22Rv1 (cell line): ENCODE results near the gene ARHGAP10.

Source experiments
- H3K27ac ChIP-seq: fragments of 450-650 bp; 2 replicates; pipeline ENCODE4 v1.5.1; 2017
- CTCF ChIP-seq: fragments of 450-650 bp; IDR thresholded peaks from 2 replicates; pipeline ENCODE4 v1.5.1; 2017; ENCODE audit warnings: mild to moderate bottlenecking
- ZFX ChIP-seq: fragments of 450-650 bp; IDR thresholded peaks from 2 replicates; pipeline ENCODE4 v1.6.1; 2017; ENCODE audit warnings: antibody characterized with exemption, borderline replicate concordance

The ARHGAP10 gene

GRCh38 chr4:147981305-147981704 is 249.4 kb downstream of the ARHGAP10 start:
- H3K27ac ChIP-seq = no peak overlapping the region
- TF ChIP-seq ZFX = no peak
- TF ChIP-seq CTCF = no peak

DNA sequence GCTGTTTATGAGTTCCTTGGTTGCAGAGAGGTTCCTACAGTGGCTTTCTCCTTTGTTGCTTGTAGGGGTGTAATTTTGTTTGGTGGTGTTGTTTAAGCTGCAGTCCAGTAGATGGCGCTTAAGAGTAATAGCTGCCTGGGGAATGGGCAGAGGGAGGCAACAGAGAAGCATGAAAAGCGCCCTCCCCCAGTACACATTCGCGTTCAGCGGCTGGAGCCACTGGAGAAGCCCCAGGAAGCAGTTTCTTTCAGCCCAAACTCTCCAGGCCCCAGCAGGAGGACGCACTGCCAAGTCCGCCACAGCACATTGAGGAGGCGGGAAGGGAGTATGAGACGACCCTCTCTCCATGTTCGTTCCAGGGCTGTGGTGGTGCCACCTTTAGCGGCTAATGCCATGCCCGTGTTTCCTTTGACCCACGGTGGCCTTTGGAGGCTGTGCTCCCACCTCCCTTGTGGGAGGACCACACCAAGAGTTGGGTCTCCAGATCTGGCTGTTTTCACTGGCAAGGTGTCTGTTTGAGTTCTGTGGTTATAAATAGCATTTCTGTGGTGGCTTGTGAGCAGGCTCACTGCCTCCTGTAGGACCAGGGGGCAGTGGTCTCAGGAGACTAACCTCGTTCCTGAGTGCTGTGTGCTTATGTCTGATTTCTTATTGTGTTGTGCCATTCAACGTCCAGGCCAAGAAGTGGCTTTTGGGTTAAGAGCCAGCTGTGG is 252.3 kb downstream of the ARHGAP10 start:
- TF ChIP-seq ZFX (no peak), CTCF (peak; percentile 88)
- no peak overlapping the region for H3K27ac ChIP-seq

GRCh38 chr4:147984778-147985138 is 252.9 kb downstream of the ARHGAP10 start:
- H3K27ac ChIP-seq = no peak overlapping the region
- TF ChIP-seq CTCF = no peak

GRCh38 chr4:147985376-147985775 is 253.5 kb downstream of the ARHGAP10 start:
- TF ChIP-seq ZFX = no peak
- TF ChIP-seq CTCF = no peak
- no peak overlapping the region for H3K27ac ChIP-seq

- H3K27ac ChIP-seq = no peak overlapping the region
- TF ChIP-seq ZFX (no peak), CTCF (no peak)
Observed at GRCh38 chr4:147987252-147987651, 255.4 kb downstream of the ARHGAP10 start.

DNA sequence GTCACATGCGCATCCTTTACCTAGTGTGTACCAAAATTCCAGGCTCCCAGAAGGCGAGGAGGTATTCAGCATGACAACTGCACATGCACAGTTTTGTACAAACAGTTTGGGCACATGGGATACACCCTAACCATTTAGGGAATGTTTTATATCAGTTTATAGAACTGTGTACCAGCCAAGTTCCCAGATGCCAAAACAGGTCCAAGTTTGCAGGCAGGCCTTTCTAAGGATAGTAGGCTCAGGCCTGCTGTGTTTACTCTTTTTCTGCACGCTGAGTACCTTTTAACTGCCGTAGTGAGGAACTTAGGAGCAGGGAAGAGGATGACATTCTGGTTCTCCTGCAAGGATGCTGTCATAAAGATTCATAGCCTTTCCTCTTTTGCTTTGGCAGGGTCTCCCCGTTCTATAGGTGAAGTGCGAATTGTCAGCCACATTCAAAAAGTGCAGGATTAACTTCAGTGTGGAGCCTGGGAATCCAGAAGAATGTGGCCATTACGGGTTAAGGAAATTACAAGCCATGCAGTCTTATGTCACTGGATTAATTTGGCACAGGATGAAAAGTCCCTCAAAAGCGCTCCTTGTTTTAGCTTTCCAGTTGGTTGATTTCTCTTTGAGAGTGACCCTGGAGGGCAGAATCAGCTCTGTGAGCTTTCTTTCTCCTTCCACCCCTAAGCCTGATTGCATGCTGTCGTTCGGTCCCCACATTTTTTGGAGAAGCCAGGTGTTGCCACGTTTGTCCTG is 259.8 kb downstream of the ARHGAP10 start:
- no peak overlapping the region for H3K27ac ChIP-seq
- TF ChIP-seq ZFX = no peak
- no peak for TF ChIP-seq CTCF

- H3K27ac ChIP-seq = no peak overlapping the region
- TF ChIP-seq CTCF = no peak
- TF ChIP-seq ZFX = no peak
Observed at GRCh38 chr4:147994076-147994475, 262.2 kb downstream of the ARHGAP10 start.
